Measurements from ENCODE around the gene THSD4.

DNA sequence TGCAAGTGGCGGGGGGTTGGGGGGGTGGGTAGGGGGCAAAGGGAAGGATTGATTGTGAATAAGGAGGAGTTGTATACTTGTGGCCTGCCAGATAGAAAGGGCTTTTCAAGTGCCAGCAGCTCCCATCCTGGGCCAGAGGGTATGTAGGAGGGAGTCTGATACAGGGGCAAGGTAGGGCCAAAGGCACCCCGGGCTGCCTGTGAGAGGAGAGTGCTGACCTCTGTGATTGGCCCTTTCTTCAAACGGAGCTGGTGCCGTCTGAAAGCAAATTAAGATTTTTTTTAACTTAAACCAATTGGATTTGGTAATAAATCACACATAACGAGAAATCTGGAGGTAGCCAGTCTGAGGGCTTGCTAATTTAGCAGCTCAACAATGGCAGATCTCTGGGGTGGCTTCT is 229.9 kb downstream of the THSD4 start:
- TF ChIP-seq CTCF (IDR thresholded peaks at IDR 0.05), result no peak
- TF ChIP-seq POLR2A (IDR thresholded peaks at IDR 0.05), result no peak
